ENCODE results near the gene RPS6KA1. TPM values are rescaled to one million over a fixed set of nuclear protein-coding genes. Genes with fewer than 3 reads are reported as not detected.

Gene RPS6KA1
- total and polyA plus RNA-seq, 2 of the 4 experiments (the other 2 are of a cell fraction), result 3.6 to 6.3 TPM

- no peaks in the 10 kb centered on the region for H3K79me1 ChIP-seq (ENCODE audit: low read depth in 1 of 2, low read length in 2 of 2)
- no TSS peak for BruUV-seq (replicated peaks)
- H3K4ac ChIP-seq (ENCODE audit: low read depth, low read length), result no peak overlapping the region
- no peak overlapping the region for H4K8ac ChIP-seq (ENCODE audit: low read depth in 2 of 2, low read length in 2 of 2)
- H3K4me3 ChIP-seq (ENCODE audit: insufficient read depth, low read depth, low read length), result no peak overlapping the region
- no peak overlapping the region for H3K56ac ChIP-seq (ENCODE audit: extremely low read depth, insufficient read depth, low read length)
- H3K9me1 ChIP-seq (ENCODE audit: insufficient read depth, low read length), result no peaks in the 10 kb centered on the region
- ATAC-seq (ENCODE audit: low read depth) (no peak), DNase-seq (no peak)
- H3K4me2 ChIP-seq (ENCODE audit: low read depth, low read length), result no peak overlapping the region
- POLR2A ChIA-PET (ENCODE audit: unreplicated experiment), result no interaction called here
- no peak overlapping the region for H2AK5ac ChIP-seq (ENCODE audit: low read depth, low read length)
- H3K23ac ChIP-seq (ENCODE audit: low read depth, low read length), result no peak overlapping the region
- no peaks in the 10 kb centered on the region for H3K9me3 ChIP-seq (ENCODE audit: control insufficient read depth, insufficient read depth, low read length)
- H3K14ac ChIP-seq (replicated peaks; ENCODE audit: low read depth, low read length), result no peak overlapping the region
- H2AFZ ChIP-seq (replicated peaks; ENCODE audit: low read length, poor library complexity), result no peak overlapping the region
- dilution Hi-C loops (cut with HindIII; ENCODE audit: low sequenced_read_pairs, unreplicated experiment) (no loop called here), intact Hi-C loops (cut with micrococcal nuclease) (loop anchor here (5.0 kb wide), 1 partner anchor 93 kb away; the partner anchor contains the start of gene ARID1A), in situ Hi-C loops (cut with MboI; ENCODE audit: low sequenced_read_pairs) (loop anchor here (10.0 kb wide), 1 partner anchor 271 kb away; no protein-coding TSS in a partner anchor)
- H4K20me1 ChIP-seq (ENCODE audit: insufficient read depth, low read length), result no peaks in the 10 kb centered on the region
- no peak overlapping the region for H2BK15ac ChIP-seq (ENCODE audit: low read depth, low read length)
- no peak overlapping the region for H2AK9ac ChIP-seq (replicated peaks; ENCODE audit: low read depth, low read length, poor library complexity)
- peaks cover 21% of the 10 kb centered on the region for H3K27me3 ChIP-seq (ENCODE audit: control insufficient read depth, insufficient read depth, low read length)
- H3K18ac ChIP-seq (ENCODE audit: low read depth, low read length), result no peak overlapping the region
- no peak overlapping the region for H2BK120ac ChIP-seq (ENCODE audit: low read depth, low read length)
- no peak overlapping the region for H4K91ac ChIP-seq (ENCODE audit: insufficient read depth, low read depth, low read length)
- no peak overlapping the region for H4K5ac ChIP-seq (ENCODE audit: low read depth, low read length)
- H3K27ac ChIP-seq (ENCODE audit: insufficient read depth, low read length), result no peak overlapping the region
- WGBS, 2 experiments (ENCODE audit: extremely low coverage in 2 of 2, insufficient read length in 1 of 2), result no CpG with 5 or more reads among the region's 4 CpGs
- CTCF ChIA-PET, result interaction anchor here (2.2 kb wide), 1 partner anchor 185 kb away, joined by 12 read pairs; no protein-coding TSS in a partner anchor
- H3K36me3 ChIP-seq (ENCODE audit: control insufficient read depth, insufficient read depth, low read length), result no peaks in the 10 kb centered on the region
- H3K4me1 ChIP-seq (ENCODE audit: control insufficient read depth, insufficient read depth, low read length), result no peaks in the 10 kb centered on the region
- H3K9ac ChIP-seq (ENCODE audit: low read depth, low read length), result no peak overlapping the region
- no peak overlapping the region for H2BK5ac ChIP-seq (ENCODE audit: low read depth, low read length, poor library complexity, severe bottlenecking)
- no peak overlapping the region for H2BK20ac ChIP-seq (ENCODE audit: low read depth, low read length)
- TF ChIP-seq CEBPB (IDR thresholded peaks at IDR 0.05; ENCODE audit: low read depth, low read length) (no peak), POLR2A (IDR thresholded peaks at IDR 0.05; ENCODE audit: low read depth, low read length) (no peak), ELK1 (IDR thresholded peaks at IDR 0.05; ENCODE audit: borderline replicate concordance, low read depth, low read length) (no peak), NFE2L2 (IDR thresholded peaks at IDR 0.05; ENCODE audit: low read depth, low read length) (no peak), MAFK (IDR thresholded peaks at IDR 0.05; ENCODE audit: low read depth, low read length) (no peak), MXI1 (IDR thresholded peaks at IDR 0.05; ENCODE audit: borderline replicate concordance, low read depth, low read length) (no peak), USF2 (IDR thresholded peaks at IDR 0.05; ENCODE audit: low read depth, low read length) (no peak)
Observed at GRCh38 chr1:26603856-26604255, 74.3 kb downstream of the RPS6KA1 start.
